Endodermal cell (in vitro differentiated cells): ENCODE measurements around the gene ZNF81. TPM values are rescaled to one million over a fixed set of nuclear protein-coding genes. Genes with fewer than 3 reads are reported as not detected.

Experiments used
- DNase-seq: peaks from one replicate; pipeline ENCODE4 v3.0.0-alpha.2; 2017
- H3K27ac ChIP-seq: 2 replicates; pipeline ENCODE4 v1.5.1; 2013; ENCODE audit warnings: mild to moderate bottlenecking, low read depth, low read length, moderate library complexity
- H3K27me3 ChIP-seq: 2 replicates; pipeline ENCODE4 v1.6.1; 2013; ENCODE audit warnings: mild to moderate bottlenecking, low read length, moderate library complexity; ENCODE audit not compliant: insufficient read depth, control insufficient read depth, poor library complexity, severe bottlenecking
- H3K36me3 ChIP-seq: 2 replicates; pipeline ENCODE4 v1.7.0; 2013; ENCODE audit warnings: mild to moderate bottlenecking, low read length, moderate library complexity; ENCODE audit not compliant: control insufficient read depth, insufficient read depth
- H3K4me1 ChIP-seq: one replicate; pipeline ENCODE4 v1.7.0; 2013; ENCODE audit warnings: low read length; ENCODE audit not compliant: control insufficient read depth, insufficient read depth
- H3K4me3 ChIP-seq: 2 replicates; pipeline ENCODE4 v1.5.1; 2013; ENCODE audit warnings: mild to moderate bottlenecking, low read length, moderate library complexity
- H3K9ac ChIP-seq: 2 replicates; pipeline ENCODE4 v1.6.1; 2013; ENCODE audit warnings: mild to moderate bottlenecking, low read length, moderate library complexity; ENCODE audit not compliant: poor library complexity, severe bottlenecking; ENCODE audit errors: extremely low read depth
- H3K9me3 ChIP-seq: 2 replicates; pipeline ENCODE4 v1.6.1; 2013; ENCODE audit warnings: mild to moderate bottlenecking, low read length, moderate library complexity; ENCODE audit not compliant: control insufficient read depth
- H3K27ac Mint-ChIP-seq: 2 replicates; pipeline ENCODE4 v1.8.0; 2020; ENCODE audit warnings: mixed read lengths
- H3K27me3 Mint-ChIP-seq: 2 replicates; pipeline ENCODE4 v1.8.0; 2021; ENCODE audit warnings: mild to moderate bottlenecking, mixed read lengths; ENCODE audit not compliant: insufficient read depth
- H3K36me3 Mint-ChIP-seq: 2 replicates; pipeline ENCODE4 v1.8.0; 2020; ENCODE audit warnings: low read depth, mixed read lengths
- H3K4me1 Mint-ChIP-seq: 2 replicates; pipeline ENCODE4 v1.8.0; 2020; ENCODE audit warnings: mixed read lengths
- H3K4me3 Mint-ChIP-seq: 2 replicates; pipeline ENCODE4 v1.8.0; 2020; ENCODE audit warnings: mild to moderate bottlenecking, moderate library complexity, mixed read lengths
- H3K9me3 Mint-ChIP-seq: 2 replicates; pipeline ENCODE4 v1.8.0; 2020; ENCODE audit warnings: mild to moderate bottlenecking, mixed read lengths
- CTCF ChIP-seq: fragments of 200-600 bp; sonication (generic); conservative IDR thresholded peaks from 2 replicates; pipeline ENCODE4 v1.5.0; 2021; ENCODE audit warnings: antibody characterized with exemption, mild to moderate bottlenecking
- WGBS, 2 experiments: methylation state at CpG; one replicate each; pipeline versions ENCODE4 v1.1.5 to v1.1.7; 2013; ENCODE audit warnings: missing lambda C conversion rate in 2 of 2, mixed read lengths in 1 of 2; ENCODE audit not compliant: insufficient coverage in 1 of 2, insufficient read length in 1 of 2; 5-methylcytosine and 5-hydroxymethylcytosine counted together
- total RNA-seq, 2 donors: library from RNA; stranded (reverse); fragmentation: NEBNext Ultra II Directional in 1 of 2; extraction: Animal tissue kit (Norgen Biotek cat#: 25700) in 1 of 2; gene quantifications; 2 replicates in 1 of 2; 3 replicates in 1 of 2; pipeline ENCODE4 v1.2.1, GENCODE V29; 2021

ZNF81 gene
- total RNA-seq, 2 donors from 2014 or later, result 9.8 to 12.6 TPM

DNA sequence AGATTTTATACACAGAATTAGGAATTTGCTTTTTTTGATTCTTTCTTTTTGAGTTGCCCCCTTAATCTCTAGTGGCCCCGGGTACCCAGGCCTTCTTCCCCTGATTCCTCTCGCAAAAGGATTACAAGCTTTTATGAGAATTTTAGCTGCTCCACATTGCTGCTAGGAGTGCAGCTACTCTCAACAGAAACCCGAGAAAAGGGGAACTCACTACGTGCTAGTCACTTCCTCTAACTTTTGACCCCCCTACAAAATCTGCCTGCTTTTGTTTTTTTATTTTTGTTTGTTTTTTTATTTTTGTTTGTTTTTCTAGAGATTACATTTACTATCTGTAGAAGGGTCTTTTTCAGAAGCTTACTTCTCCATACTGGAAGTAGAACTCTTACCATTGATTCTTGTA lies 64.1 kb downstream of the ZNF81 start:
- Histone ChIP-seq H3K36me3 (peaks cover 9% of the 10 kb centered on the region), H3K9me3 (peaks cover 6% of the 10 kb centered on the region), H3K27ac (no peak overlapping the region), H3K9ac (no peak overlapping the region), H3K27me3 (no peaks in the 10 kb centered on the region), H3K4me1 (no peaks in the 10 kb centered on the region), H3K4me3 (no peak overlapping the region)
- no peak for TF ChIP-seq CTCF
- Mint-ChIP-seq H3K27ac (no peak overlapping the region), H3K4me1 (peaks cover 2% of the 10 kb centered on the region), H3K4me3 (no peak overlapping the region), H3K27me3 (no peaks in the 10 kb centered on the region), H3K9me3 (peaks cover 34% of the 10 kb centered on the region), H3K36me3 (peaks cover 11% of the 10 kb centered on the region)
- 74% methylated on average over 4 of the region's 4 CpGs; no CpG with 5 or more reads in 1 of the 2 experiments for WGBS, 2 experiments
- no peak for DNase-seq

GRCh38 chrX:47902161-47902560 lies 65.5 kb downstream of the ZNF81 start:
- peaks cover 5% of the 10 kb centered on the region for H3K36me3 Mint-ChIP-seq
- no peak for TF ChIP-seq CTCF
- Histone ChIP-seq H3K9me3 (peaks cover 6% of the 10 kb centered on the region), H3K36me3 (no peaks in the 10 kb centered on the region), H3K27me3 (no peaks in the 10 kb centered on the region), H3K27ac (no peak overlapping the region), H3K9ac (no peak overlapping the region), H3K4me3 (no peak overlapping the region), H3K4me1 (no peaks in the 10 kb centered on the region)
- peaks cover 30% of the 10 kb centered on the region for H3K9me3 Mint-ChIP-seq
- 100% methylated on average over 1 of the region's 2 CpGs; no CpG with 5 or more reads in 1 of the 2 experiments for WGBS, 2 experiments
- peaks cover 2% of the 10 kb centered on the region for H3K4me1 Mint-ChIP-seq
- no peaks in the 10 kb centered on the region for H3K27me3 Mint-ChIP-seq
- no peak overlapping the region for H3K4me3 Mint-ChIP-seq
- no peak overlapping the region for H3K27ac Mint-ChIP-seq
- no peak for DNase-seq

GRCh38 chrX:47915886-47916493 lies 79.3 kb downstream of the ZNF81 start:
- WGBS, 2 experiments, result no CpG with 5 or more reads among the region's 2 CpGs
- Mint-ChIP-seq H3K4me3 (no peak overlapping the region), H3K27ac (no peak overlapping the region), H3K27me3 (no peaks in the 10 kb centered on the region), H3K9me3 (peaks cover 76% of the 10 kb centered on the region), H3K4me1 (no peaks in the 10 kb centered on the region), H3K36me3 (peaks cover 44% of the 10 kb centered on the region)
- H3K9ac ChIP-seq, result no peak overlapping the region
- peaks cover 26% of the 10 kb centered on the region for H3K36me3 ChIP-seq
- no peak overlapping the region for H3K27ac ChIP-seq
- peaks cover 39% of the 10 kb centered on the region for H3K9me3 ChIP-seq
- H3K27me3 ChIP-seq, result no peaks in the 10 kb centered on the region
- no peak overlapping the region for H3K4me3 ChIP-seq
- DNase-seq, result no peak
- TF ChIP-seq CTCF, result no peak
- H3K4me1 ChIP-seq, result no peaks in the 10 kb centered on the region
